ENCODE data around the gene ZNF76.

ZNF76 gene

DNA sequence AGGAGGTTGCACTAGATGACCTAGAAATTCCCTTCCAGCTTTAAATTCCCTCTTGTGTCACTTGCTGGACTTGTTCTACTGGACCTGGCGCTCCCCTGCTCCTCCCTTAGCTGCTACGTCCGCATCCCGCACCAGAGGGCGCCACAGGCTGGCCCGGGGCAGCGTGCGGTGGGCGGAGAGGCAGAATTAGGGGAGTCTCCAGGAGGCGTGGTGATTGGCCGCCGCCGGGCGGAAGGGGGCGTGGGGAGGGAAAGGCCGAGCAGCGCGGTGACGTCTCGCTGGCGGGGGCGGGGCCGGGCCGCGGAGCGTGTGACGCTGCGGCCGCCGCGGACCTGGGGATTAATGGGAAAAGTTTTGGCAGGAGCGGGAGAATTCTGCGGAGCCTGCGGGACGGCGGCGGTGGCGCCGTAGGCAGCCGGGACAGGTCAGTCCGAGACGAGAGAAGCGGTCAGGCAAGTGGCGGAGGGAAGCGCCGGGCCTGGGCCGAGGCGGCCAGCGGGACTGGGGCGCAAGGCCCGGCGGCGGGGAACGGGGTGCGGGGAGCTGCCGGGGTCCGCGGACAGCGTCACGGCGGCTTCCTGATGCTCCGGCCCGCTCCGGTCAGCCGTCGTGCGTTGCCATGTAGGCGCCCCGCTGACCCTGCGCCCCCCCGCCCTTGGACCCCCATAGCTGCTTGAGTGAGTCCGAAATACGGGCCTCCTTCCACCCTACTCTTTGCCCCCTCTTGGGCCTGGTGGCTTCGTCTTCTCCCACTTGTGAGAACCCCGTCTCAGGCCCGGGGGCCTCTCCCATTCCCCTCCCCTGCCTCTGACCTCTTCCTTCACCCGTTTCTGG is 82.9 kb downstream of the ZNF76 start, which contains the start of gene PPARD:
Gene PPARD (plus strand): TSS at position 301 of the 834 bp plus-strand sequence. CDS start 68,530 bp downstream, outside the sequence.
- peak within 1 kb of the TSS; percentile 71 for H3K4me3 ChIP-seq (ENCODE audit: low read depth, low read length)
- TF ChIP-seq, protein P1, sequence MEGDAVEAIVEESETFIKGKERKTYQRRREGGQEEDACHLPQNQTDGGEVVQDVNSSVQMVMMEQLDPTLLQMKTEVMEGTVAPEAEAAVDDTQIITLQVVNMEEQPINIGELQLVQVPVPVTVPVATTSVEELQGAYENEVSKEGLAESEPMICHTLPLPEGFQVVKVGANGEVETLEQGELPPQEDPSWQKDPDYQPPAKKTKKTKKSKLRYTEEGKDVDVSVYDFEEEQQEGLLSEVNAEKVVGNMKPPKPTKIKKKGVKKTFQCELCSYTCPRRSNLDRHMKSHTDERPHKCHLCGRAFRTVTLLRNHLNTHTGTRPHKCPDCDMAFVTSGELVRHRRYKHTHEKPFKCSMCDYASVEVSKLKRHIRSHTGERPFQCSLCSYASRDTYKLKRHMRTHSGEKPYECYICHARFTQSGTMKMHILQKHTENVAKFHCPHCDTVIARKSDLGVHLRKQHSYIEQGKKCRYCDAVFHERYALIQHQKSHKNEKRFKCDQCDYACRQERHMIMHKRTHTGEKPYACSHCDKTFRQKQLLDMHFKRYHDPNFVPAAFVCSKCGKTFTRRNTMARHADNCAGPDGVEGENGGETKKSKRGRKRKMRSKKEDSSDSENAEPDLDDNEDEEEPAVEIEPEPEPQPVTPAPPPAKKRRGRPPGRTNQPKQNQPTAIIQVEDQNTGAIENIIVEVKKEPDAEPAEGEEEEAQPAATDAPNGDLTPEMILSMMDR (IDR thresholded peaks at IDR 0.05; ENCODE audit: borderline replicate concordance, insufficient read depth, low read depth, low read length): peak; percentile 93

DNA sequence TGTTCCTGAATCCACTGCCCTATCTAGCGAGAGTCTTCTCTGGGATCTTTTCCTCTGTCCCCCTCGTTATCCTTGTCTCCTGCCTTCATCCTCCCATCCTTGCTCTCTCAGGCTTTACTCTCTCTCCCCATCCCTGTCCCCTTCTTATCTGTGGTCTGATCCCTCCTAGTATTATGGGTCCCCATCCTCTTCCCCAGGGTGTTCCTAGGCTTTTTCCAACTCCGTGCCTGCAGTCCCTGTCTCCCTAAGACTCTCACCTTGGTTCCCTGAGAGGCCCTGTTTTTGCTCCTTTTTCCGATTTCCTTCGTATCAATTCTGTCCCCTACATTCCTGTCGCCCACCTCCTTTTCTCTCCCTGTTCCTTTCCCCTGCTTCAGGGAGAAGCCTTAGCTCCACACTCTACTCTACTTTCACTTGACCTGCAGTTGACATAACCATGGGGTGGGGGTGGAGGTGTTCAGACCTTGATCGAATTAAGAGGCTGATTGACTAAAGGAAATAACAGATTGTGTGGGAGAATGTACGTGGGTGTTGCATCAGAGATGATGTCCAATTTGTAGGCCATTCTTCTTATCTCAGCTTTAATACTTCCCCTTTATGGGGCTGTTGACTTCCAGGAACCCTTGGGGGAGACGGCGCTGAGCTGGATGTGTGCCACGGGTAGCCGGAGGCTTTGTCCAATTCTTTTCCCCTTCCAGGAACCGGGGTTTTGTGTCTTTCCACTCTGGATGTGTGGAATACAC is 83.7 kb downstream of the ZNF76 start:
- TF ChIP-seq, protein P1 (IDR thresholded peaks at IDR 0.05; ENCODE audit: borderline replicate concordance, insufficient read depth, low read depth, low read length): no peak
- peak overlapping the region; percentile 71 for H3K4me3 ChIP-seq (ENCODE audit: low read depth, low read length)

DNA sequence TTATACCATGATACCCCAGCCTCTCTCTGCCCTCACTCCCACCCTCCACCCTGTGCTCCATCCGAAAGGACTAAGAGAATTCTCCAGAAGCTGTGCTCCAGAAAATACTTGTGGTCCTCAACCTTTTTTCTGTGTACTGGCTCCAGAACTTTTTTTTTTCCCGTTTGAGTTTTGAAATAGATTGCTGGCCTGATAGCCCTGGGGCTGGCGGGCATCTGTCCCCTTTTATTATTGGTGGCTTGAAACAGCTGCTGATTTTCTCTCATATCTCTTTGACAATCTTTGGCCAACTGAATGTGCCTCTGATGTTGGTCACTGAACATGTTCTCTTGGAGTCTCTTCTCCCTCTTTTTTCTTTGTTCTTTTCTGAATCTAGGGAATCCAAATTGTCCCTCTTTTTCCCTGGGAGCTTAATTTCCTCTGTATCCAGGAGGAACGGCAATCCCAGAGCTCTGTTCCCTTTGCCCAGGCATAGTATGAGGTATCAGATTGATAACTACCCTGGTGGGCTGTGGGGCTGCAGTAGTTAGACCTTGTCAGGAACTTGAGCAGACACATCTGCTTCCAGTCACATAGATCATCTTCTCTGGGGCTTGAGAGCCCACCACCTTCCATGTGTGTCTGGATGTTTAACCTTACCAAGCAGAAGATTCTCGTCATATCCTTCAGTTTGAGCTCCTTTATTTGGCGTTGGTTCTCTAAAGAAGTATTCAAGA is 84.5 kb downstream of the ZNF76 start:
- TF ChIP-seq, protein P1 (IDR thresholded peaks at IDR 0.05; ENCODE audit: borderline replicate concordance, insufficient read depth, low read depth, low read length): no peak
- no peak overlapping the region for H3K4me3 ChIP-seq (ENCODE audit: low read depth, low read length)
